Astrocyte (in vitro differentiated cells and primary cell): Measurements from ENCODE around the gene TOR1A.

Source experiments
- CTCF ChIP-seq: IDR thresholded peaks from 2 replicates; pipeline ENCODE4 v1.5.1; 2011; ENCODE audit warnings: low read depth, mild to moderate bottlenecking, inconsistent platforms, low read length, moderate library complexity; ENCODE audit not compliant: insufficient read depth
- EZH2 ChIP-seq: IDR thresholded peaks from 2 replicates; pipeline ENCODE4 v1.6.1; 2012; ENCODE audit warnings: mild to moderate bottlenecking, low read length, inconsistent platforms; ENCODE audit not compliant: insufficient read depth

GRCh38 chr9:129867136-129868022, 43.4 kb upstream of the TOR1A start:
- TF ChIP-seq CTCF, result no peak
- no peak for TF ChIP-seq EZH2
